Stimulated activated CD4-positive, alpha-beta T cell treated with anti-CD3 and anti-CD28 coated beads, Interleukin-2, amount 100 ng/mL, for 24 hours (primary cell): ENCODE results near the gene NCOA3.

ENCODE experiments used
- DNase-seq, 2 donors: peaks; one replicate each; pipeline ENCODE4 v3.0.0-alpha.2; 2020

Gene NCOA3

DNA sequence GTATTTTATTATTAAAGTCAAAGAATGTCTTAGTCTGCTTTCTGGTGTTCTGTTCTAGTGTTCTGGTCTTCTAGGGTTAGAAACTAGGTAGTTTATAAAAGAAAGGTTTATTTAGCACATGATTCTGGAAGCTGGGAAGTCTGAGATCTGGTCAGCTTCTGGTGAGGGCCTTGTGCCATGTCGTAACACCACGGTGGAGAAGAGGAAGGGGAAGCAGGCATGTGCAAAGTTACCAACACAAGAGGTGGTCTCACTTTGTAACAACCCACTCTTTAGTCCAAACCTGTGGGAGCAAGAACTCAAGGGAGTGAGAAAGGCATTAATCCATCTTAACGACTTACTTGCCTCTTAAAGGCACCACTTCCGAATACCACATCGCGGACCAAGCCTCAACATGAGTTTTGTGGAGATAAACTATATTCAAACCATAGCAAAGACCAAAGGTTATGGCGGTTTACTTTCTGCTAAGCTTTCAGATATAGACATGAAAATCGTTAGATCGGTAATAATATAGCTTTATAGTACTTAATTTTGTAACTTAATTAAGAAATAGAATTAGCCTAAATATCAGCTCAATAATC, 99.4 kb downstream of the NCOA3 start:
- DNase-seq: no peak

DNA sequence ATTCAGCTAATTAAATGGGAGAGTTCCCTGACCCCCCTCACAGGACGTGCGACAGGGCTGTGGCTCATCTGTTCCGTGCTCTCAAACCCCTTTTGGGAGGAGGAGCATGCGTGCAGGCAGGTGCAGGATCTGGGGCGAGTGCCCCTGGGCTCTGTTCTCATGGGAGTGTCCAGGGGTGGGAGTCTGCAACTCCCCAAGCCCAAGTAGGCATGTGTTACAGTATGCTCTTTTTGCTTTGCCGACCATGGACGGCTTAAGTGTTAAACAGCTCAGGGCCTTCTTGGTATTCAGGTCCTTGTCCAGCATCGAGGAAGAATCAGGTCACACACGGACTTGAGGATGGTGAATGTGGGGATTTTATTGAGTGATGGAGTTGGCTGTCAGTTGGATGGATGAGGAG, 101.6 kb downstream of the NCOA3 start:
- no peak for DNase-seq

DNA sequence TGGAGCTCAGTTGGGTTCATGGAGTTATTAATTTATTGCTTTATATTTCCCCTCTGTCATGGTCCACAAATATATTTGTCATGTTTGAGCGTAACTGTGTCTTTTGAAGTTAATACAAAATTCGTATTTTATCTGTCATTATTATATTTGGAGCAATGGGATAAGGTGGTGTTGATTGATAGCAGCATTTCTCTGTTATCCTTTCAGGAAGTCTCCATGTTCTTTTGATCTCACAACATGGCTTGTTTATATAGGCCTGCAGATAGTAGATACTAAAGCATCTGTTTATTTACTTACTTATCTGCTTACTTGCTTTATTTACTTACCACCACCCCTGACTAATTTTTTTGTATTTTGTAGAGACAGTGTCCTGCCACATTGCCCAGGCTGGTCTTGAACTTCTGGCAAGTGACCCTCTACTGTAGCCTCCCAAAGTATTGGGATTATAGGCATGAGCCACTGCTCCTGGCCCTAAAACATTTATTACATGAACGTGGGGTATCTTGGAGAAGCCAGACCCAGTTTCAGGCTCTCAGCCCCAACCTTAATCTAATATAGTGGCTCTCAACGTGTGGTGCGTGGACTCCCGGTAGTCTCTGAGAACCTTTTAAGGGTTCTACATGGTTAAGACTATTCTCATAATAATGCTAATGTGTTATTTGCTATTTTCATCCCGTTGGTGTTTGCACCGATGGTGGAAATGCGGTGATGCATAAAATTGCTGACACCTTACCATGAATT, 104.2 kb downstream of the NCOA3 start:
- no peak for DNase-seq

DNA sequence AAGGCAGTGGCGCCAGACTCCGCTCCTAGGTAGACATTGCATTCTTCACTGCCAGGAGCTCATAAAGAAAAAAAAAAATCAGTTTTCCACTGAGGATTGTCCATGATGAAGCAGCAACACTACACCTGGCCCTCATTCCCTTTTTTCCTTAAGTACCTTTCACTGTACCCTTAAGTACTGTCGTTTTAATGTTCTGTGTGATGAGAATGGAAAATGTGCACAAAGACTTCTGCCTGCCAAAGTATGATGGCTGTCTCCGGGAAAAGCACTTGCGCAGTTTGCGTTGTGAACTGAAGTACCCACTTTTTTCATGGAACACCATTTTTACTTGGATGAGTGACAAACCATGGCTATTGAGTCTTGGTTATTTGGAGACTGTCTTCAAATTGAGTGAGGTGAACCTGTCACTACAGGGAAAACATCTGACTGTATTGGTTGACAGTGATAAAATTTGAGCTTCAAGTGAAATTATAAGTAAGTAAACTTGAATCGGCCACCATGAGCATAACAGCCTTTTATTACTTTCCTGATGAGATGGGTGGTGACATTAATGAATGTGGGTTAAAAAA, 104.8 kb downstream of the NCOA3 start:
- no peak for DNase-seq

DNA sequence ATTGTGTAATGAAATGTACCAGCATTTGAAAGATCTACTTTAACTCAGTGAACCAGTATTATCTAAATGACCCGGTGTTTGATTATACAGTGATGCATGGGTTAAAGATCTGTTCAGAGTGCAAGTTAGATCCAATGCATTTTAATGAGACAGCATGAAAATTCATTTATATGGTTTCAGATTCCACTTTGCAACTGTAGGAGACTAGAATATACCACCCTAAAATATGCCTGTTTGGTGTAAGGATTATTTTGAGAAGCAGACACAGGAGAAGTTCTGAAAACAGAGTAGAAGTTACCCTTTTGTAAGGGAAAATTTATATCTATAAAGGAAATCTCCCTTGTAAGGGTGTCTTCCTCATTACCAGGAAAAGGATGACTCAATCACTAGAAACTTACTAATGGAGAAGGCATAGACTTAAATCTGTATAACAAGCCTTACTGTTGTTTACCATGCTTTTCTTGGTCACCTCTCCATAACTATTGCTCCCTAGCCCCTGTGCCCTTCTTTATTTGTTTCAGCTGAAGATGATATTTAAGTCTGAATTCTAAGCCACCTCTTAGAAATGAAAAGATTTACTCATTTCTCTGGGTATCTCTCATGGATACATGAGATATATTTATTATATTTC, 105.4 kb downstream of the NCOA3 start:
- no peak for DNase-seq

DNA sequence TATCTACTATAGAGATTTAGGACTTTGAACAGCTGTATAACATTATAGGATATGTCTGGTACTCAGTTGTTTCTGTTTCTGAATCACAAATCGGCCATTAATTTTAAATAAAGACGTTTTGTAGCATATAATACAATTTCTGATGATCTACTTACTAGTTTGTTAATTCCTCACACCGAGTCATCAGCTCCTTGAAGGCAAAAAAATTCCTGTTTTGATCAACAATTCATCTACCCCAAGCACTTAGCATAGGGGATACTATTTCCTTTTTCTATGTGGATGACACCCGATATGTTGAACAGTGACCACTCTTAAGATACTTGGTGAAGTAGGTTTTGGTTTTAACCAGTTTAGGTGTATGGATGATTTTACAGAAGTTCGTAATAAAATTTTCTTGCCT, 107.3 kb downstream of the NCOA3 start:
- DNase-seq: no peak

DNA sequence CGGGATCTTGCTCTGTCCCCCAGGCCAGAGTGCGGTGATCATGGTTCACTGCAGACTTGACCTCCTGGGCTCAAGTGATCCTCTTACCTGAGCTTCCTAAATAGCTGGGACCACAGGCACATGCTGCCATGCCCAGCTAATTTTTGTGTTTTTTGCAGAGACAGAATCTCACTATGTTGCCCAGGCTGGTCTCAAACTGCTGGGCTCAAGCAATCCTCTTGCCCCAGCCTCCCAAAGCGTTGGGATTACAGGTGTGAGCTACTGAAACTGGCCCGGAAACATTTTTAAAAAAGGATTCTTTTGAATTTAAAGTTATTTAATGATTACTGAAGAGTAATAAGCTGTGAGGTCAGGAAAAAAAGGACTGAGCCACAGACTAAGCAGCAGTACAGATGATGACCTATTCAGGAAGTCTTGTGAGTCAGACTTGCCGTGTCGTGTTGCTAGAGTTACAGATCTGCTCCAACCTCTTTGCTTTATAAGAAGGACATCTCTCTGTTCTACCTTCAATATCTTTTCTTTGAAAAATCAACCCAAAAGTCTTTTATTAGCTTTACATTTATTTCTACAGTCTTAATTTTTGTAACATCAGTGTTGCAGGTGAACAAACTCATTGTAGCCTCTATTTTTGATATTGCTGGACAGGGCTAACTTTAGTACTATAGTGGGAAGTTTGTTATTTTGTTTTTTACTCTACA, 108.7 kb downstream of the NCOA3 start:
- DNase-seq: peak; percentile 74 to 79

DNA sequence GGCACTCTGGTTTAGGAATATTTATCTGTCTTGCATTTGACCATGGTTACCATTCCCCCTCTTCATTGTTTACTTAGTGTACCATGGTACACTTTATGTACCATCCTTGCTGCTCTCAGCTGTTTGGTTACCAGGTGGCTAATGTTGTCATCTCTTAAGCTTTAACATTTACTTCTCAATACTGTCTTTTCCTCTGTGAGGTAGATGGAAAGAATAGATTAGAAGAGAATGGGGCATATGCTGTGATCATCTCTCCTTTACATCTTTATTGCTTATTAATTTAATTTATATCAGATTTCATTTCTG, 109.2 kb downstream of the NCOA3 start:
- DNase-seq: no peak

DNA sequence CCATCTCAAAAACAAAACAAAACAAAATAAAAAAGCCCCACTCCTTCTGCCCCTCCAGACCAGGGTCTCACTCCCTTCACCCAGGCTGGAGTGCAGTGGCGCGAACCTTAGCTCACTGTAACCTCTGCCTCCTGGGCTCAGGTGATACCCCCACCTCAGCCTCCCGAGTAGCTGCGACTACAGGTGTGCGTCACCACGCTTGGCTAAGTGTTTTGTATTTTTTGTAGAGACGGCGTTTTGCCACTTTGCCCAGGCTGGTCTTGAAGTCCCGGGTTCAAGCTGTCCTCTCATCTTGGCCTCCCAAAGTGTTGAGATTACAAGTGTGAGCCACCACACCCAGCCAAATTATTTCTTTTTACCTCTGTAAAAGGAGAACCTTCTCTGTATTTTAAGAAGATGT, 110.1 kb downstream of the NCOA3 start:
- DNase-seq: no peak

DNA sequence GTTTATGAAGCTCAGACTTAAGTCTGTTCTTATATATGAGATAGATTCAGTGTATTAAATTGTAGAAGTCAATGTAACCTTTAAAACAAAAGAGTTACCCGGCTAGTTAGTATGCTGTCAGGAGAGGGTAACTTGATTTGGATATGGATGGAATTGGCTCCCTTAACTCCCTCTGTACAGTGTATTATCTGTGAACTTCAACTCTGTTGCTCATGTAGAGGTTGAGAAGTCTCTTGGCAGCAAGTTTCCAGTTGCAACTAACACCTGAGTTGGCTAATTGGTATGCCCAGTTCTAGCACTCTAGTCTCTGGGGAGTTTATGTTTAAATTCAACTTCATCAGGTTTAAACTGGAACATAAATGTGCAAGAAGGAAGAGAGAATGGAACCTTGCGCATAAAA, 111.0 kb downstream of the NCOA3 start:
- DNase-seq: no peak

DNA sequence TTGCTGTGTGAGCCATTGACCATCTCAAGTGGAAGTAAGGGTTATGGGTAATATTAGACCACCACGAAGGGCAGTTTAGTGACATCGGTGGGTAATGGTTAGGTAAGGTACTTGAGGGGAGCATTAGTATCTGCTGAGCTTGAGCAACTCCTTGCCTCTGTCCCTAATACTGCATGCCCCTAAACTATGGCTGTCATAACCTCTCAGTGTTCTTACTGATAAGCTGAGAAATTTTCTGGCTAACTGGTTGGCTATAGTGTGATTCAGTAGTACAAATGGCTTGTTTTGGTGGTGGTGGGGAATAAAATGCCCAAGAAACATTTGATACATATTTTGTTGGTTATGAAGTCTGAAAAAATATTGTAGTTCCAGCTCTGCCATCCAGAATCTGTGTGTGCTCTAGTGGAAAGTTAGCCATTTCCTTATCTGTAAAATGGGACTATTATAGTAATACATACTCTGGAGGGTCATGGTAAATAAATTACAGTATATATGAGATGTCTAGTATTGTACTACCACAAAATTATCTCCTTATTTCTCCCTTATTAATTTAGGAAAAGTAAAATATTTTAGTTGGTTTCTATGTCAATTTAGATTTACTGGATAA, 113.1 kb downstream of the NCOA3 start:
- DNase-seq: no peak

DNA sequence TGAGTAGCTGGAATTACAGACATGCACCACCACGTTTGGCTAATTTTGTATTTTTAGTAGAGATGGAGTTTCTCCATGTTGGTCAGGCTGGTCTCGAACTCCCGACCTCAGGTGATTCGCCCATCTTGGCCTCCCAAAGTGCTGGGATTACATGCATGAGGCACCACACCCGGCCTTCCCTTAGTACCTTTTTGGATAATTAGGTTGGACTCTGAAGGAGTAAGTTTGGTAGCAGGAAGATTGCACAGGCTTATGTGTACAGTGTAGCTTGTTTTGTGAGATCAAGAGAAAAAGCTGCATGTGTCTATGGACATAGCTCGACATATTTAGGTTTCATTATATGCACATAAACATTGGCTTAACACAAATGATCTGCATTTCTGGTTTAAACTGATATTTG, 116.8 kb downstream of the NCOA3 start:
- DNase-seq: no peak

DNA sequence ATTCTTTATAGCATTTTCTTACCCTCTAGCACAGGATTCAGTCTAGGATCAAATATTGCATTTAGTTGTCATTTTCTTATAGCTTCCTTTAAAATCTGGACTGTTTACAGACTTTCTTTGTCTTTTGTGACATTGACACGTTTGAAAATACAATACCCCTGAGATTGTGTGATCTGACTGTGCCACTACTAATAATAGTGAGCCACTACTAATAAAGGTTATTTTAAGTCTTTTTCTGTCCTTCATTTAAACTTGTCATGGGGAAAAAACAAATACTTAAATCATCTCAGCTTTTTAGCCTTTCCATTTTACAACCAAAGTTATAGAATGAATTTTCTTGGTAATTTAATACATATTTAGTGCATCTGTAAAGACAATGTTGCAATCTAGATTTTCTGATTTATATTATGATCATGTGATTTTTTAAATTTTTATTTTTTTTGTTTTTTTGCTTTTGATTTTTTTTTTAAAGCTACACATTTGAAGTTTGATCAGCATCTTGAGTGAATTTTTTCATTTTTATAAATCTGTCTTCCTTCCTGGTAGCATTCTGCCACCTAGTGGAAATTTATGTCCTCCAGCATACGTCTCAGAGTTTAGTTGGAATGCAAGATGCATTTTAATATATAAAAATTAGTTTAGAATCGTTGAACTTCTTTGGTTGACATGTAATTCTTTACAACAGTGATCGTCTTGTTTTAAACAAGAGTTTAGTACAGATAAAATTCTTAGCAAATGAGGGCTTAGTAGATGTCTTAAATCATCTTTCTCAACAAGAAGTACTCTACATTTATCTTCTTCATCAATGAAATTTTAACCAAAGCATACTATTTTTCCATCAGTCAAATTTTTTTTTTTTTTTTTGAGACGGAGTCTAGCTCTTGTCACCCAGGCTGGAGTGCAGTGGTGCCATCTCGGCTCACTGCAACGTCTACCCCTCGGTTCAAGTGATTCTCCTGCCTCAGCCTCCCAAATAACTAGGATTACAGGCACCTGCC, 119.4 kb downstream of the NCOA3 start:
- no peak for DNase-seq

DNA sequence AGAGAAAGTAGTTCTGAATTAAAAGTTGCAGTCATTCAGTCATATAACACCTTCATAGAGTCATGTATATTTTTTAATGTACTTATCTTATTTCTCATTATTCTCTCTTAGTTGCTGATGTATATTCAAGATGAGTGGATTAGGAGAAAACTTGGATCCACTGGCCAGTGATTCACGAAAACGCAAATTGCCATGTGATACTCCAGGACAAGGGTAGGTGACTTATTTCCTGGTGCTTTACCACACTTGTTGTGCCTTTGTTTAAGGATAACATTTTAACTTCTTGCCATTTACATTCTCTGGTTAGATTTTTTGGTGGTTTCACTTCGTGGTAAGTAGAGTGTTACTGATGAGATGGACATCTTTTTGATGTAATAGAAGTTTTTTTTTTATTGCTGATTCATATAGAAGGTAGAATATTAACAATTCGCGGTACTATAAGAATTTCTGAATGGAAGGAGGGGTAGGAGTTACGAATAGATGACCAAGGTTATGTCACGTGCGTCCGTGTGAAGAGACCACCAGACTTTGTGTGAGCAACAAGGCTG, 120.5 kb downstream of the NCOA3 start:
- DNase-seq: no peak

DNA sequence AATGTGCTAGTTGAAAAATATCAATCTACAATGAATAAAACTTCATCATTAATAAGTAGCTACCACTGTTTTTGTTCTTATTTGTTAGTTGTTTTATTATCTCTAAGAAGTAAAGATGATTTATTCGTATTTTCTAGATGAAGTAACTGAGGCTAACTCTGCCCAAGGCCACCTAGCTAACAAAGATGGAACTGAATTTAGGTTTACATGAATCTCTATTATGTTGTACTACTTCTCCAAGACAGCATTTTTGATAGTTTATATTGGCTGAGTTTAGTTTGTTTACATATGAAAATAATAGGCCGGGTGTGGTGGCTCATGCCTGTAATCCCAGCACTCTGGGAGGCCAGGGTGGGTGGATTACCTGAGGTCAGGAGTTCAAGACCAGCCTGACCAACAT, 121.5 kb downstream of the NCOA3 start:
- DNase-seq: no peak

DNA sequence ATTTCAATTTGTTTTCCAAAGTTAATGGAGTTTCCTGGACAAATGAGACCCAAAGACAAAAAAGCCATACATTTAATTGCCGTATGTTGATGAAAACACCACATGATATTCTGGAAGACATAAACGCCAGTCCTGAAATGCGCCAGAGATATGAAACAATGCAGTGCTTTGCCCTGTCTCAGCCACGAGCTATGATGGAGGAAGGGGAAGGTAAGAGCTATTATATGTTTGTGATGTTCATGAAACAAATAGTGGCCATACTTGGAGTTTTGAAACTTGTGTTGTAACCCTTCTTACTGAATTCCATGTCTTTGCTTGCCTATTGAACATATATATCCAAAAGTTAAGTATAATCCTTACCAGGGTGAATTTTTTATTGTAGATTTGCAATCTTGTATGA, 125.9 kb downstream of the NCOA3 start:
- DNase-seq: no peak

DNA sequence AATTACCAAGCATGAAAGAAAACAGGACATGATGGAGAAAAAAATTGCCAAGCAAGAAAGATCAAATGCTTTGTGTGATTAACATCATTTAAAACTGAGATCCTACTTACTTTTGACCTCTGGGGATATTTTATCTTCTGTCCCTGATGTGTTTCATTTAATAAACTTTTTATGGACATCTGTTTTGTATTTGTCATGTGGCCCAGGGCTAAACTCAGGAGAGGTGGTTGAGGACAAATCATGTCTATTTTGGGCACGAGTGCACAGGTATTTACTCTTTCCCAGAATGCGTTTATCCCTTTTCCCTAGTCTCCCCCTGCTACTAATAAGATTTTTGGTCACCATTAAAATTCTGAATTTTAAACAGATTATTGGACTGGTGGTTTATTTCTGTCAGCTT, 128.2 kb downstream of the NCOA3 start:
- DNase-seq: no peak

DNA sequence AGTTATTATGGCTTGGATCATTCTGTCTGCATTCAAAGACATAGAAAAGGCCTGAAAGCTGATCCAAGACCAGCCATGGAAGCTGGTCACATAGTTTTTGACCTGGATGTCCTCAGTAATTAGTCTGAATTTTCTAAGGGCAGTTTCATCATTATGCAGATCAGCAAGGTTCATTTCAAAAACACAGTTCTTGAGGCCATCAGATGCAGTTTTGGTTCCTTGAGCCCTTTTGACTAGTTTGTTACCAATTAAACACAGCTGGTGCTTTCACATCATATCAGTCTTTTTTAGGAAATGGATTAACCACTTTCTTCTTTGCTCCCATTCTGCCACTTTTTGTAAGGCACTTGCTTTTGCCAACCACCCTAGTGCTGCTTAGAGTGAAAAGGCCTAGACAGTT, 129.4 kb downstream of the NCOA3 start:
- DNase-seq: no peak

DNA sequence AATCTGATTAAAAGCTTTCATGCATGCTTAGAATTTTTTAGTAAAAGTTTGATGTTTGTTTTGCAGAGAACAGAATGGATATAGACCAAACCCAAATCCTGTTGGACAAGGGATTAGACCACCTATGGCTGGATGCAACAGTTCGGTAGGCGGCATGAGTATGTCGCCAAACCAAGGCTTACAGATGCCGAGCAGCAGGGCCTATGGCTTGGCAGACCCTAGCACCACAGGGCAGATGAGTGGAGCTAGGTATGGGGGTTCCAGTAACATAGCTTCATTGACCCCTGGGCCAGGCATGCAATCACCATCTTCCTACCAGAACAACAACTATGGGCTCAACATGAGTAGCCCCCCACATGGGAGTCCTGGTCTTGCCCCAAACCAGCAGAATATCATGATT, 133.6 kb downstream of the NCOA3 start:
- no peak for DNase-seq

DNA sequence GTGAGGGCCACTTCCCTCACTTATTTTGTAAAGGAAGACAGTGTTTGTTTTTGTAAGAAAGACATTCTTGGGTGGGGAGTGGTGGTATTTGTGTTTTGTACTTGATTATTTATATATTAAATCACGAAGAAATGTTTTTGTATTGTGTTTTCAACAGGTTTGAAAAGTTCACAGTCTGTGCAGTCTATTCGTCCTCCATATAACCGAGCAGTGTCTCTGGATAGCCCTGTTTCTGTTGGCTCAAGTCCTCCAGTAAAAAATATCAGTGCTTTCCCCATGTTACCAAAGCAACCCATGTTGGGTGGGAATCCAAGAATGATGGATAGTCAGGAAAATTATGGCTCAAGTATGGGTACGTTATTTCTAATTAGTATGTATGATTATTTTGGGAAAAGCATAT, 137.2 kb downstream of the NCOA3 start:
- no peak for DNase-seq

DNA sequence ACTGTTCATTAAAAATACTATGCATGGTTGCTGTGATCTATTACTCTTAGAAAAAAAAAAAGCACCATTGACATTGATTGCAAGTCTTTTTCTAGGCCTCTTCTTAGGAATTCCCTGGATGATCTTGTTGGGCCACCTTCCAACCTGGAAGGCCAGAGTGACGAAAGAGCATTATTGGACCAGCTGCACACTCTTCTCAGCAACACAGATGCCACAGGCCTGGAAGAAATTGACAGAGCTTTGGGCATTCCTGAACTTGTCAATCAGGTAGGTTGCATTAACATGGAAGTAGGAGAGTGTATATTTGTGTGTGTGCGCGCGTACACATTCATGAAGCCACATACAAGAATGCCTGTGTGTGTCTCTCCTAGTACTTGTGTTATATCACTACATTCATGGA, 140.4 kb downstream of the NCOA3 start:
- no peak for DNase-seq

DNA sequence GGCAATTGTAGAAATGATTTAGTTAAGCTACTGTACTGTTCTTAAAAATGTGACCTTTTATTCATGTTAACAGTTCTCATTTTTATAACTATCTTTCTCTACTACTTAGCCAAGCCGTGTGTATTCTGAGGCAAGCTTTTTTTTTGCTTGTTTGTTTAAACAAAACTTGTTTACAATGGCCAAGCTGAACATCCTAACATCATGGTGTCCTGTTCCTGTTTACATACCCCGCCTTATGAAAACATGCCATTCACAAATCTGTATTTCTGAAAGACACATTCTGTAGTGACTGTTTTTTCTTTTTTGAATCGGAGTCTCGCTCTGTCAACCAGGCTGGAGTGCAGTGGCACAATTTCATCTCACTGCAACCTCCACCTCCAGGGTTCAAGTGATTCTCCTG, 140.9 kb downstream of the NCOA3 start:
- DNase-seq: no peak
